NCI-H748 (cell line): ENCODE data around the gene SUB1.
"Not testable (repeated sequence)": the region's sequence is repeated elsewhere in the genome, so short reads cannot be mapped to it uniquely, and the experiment has no call there.

Source experiments
- DNase-seq: peaks from one replicate; lab custom pipeline; 2025; ENCODE audit not compliant: unreplicated experiment; lab: John Stamatoyannopoulos, UW

The SUB1 gene

GRCh38 chr5:32598997-32599549 is 13.7 kb downstream of the SUB1 start:
- DNase-seq: no peak

GRCh38 chr5:32600054-32600622 is 14.8 kb downstream of the SUB1 start:
- no peak for DNase-seq

GRCh38 chr5:32601623-32602295 is 16.4 kb downstream of the SUB1 start:
- no peak for DNase-seq

- DNase-seq: no peak
Measured at GRCh38 chr5:32602906-32603305, 17.5 kb downstream of the SUB1 start.

- no peak for DNase-seq
Measured at GRCh38 chr5:32604800-32605765, 19.7 kb downstream of the SUB1 start.

GRCh38 chr5:32605766-32606152 is 20.4 kb downstream of the SUB1 start:
- DNase-seq: no peak

GRCh38 chr5:32612134-32612888 is 27.0 kb downstream of the SUB1 start:
- DNase-seq: peak; percentile 97

GRCh38 chr5:32613050-32613672 is 27.8 kb downstream of the SUB1 start:
- DNase-seq: peak; percentile 94

GRCh38 chr5:32615236-32615635 is 29.9 kb downstream of the SUB1 start:
- no peak for DNase-seq

GRCh38 chr5:32618962-32619361 is 33.6 kb downstream of the SUB1 start:
- DNase-seq: no peak

GRCh38 chr5:32621256-32621655 is 35.9 kb downstream of the SUB1 start:
- no peak for DNase-seq

GRCh38 chr5:32625106-32625505 is 39.7 kb downstream of the SUB1 start:
- no peak for DNase-seq

GRCh38 chr5:32625547-32625946 is 40.2 kb downstream of the SUB1 start:
- DNase-seq: no peak

GRCh38 chr5:32627219-32627870 is 42.0 kb downstream of the SUB1 start:
- no peak for DNase-seq

GRCh38 chr5:32628049-32628844 is 42.9 kb downstream of the SUB1 start:
- DNase-seq: peak; percentile 34

- DNase-seq: no peak
Measured at GRCh38 chr5:32630867-32631491, 45.6 kb downstream of the SUB1 start.

- DNase-seq: not testable (repeated sequence)
Measured at GRCh38 chr5:32633017-32633416, 47.7 kb downstream of the SUB1 start.

GRCh38 chr5:32638309-32638708 is 53.0 kb downstream of the SUB1 start:
- no peak for DNase-seq

GRCh38 chr5:32639943-32640342 is 54.6 kb downstream of the SUB1 start:
- DNase-seq: no peak
